GM10266 (cell line): Measurements from ENCODE around the gene COL6A5.

Experiments used
- DNase-seq: peaks from one replicate; pipeline ENCODE4 v3.0.0; 2012; ENCODE audit errors: extremely low spot score
- CTCF ChIP-seq: IDR thresholded peaks from 2 replicates; pipeline ENCODE4 v1.5.1; 2012; ENCODE audit warnings: mild to moderate bottlenecking, low read depth; ENCODE audit not compliant: control insufficient read depth, insufficient read depth; ENCODE audit errors: missing control alignments

Gene COL6A5

GRCh38 chr3:130517602-130518001, 172.1 kb downstream of the COL6A5 start:
- no peak for TF ChIP-seq CTCF
- no peak for DNase-seq

DNA sequence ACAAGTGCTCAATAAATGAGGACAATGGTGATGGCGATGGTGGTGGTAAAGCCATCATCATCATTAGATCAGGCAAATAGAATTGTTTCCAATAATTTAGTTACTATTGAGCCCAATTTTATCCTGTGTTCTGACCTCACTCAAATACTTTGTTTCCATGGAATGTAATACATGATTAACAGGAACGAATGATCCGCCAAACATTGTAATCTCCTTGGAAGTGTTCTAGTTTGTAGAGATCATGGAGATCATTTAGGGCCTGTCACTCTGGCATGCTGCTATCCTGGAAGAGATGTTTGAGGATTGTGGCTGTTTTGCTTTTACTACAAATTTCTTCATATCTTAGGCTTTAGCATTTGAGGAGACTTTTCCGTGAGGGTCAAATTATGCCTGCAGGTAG, 174.3 kb downstream of the COL6A5 start:
- no peak for TF ChIP-seq CTCF
- DNase-seq, result no peak

DNA sequence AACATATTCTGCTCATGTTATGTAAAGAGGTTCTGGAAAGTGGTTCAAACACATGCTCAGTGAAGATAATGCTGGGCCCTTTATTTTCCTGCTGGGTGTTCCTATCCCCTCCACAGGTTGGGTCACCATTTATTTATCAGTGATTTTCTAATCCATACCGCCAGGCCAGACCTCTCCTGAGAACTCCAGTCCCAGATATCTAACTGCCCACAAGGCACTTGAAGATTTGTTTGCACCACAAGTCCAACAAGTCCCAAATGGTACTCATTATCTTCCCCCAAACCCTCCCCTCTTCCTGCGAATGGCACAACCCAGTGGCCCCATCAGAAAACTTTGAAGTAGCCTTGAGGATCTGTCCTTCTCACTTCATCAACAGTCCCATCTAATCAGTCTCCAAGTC, 176.9 kb downstream of the COL6A5 start:
- no peak for DNase-seq
- TF ChIP-seq CTCF, result no peak

- no peak for TF ChIP-seq CTCF
Observed at GRCh38 chr3:130527426-130527825, 182.0 kb downstream of the COL6A5 start.

GRCh38 chr3:130528120-130528519, 182.6 kb downstream of the COL6A5 start:
- no peak for TF ChIP-seq CTCF
- DNase-seq, result no peak

More at GRCh38 chr3:130527426-130527825, 182.0 kb downstream of the COL6A5 start:
- DNase-seq, result no peak

- DNase-seq, result no peak
- no peak for TF ChIP-seq CTCF
Observed at GRCh38 chr3:130529486-130530215, 184.2 kb downstream of the COL6A5 start.

DNA sequence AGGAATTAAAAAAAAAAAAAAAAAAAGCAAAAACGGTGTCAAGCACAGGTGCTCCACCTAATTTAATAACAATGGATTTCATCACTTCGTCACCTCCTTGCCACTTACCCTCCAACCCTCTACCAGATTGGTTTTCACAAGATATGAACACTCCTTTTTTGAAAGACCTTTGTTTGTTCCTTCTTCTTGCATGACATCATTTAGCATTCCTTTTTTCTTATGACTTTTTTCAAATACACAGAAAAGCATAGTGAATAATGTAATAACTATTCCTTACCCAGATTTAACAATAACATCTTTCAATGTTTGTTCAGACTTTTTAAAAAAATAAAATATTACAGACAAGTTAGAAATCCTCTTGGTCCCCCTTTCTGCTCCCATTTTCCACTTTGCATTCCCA, 187.8 kb downstream of the COL6A5 start:
- no peak for DNase-seq
- no peak for TF ChIP-seq CTCF
